H9 (cell line): ENCODE results near the gene CREB5. TPM values are rescaled to one million over a fixed set of nuclear protein-coding genes. Genes with fewer than 3 reads are reported as not detected.

ENCODE experiments used
- DNase-seq: peaks from one replicate; pipeline ENCODE4 v3.0.0-alpha.2; 2017
- H2AFZ ChIP-seq: one replicate; pipeline ENCODE4 v1.6.1; 2013; ENCODE audit warnings: mild to moderate bottlenecking, low read length, control low read depth, moderate library complexity
- H2AK5ac ChIP-seq: 2 replicates; pipeline ENCODE4 v1.6.1; 2013; ENCODE audit warnings: low read length, control low read depth, mixed read lengths; ENCODE audit not compliant: insufficient read length
- H2BK120ac ChIP-seq: one replicate; pipeline ENCODE4 v1.6.1; 2013; ENCODE audit warnings: low read depth, mild to moderate bottlenecking, low read length, control low read depth, inconsistent platforms; ENCODE audit not compliant: poor library complexity, severe bottlenecking
- H2BK12ac ChIP-seq: 2 replicates; pipeline ENCODE4 v1.6.1; 2013; ENCODE audit warnings: low read length, control low read depth, mixed read lengths, low read depth; ENCODE audit not compliant: insufficient read length
- H2BK15ac ChIP-seq: 2 replicates; pipeline ENCODE4 v1.6.1; 2013; ENCODE audit warnings: low read depth, low read length, control low read depth
- H2BK20ac ChIP-seq: one replicate; pipeline ENCODE4 v1.6.1; 2013; ENCODE audit warnings: low read depth, mild to moderate bottlenecking, low read length, control low read depth, inconsistent platforms; ENCODE audit not compliant: poor library complexity, severe bottlenecking
- H2BK5ac ChIP-seq: 2 replicates; pipeline ENCODE4 v1.6.1; 2013; ENCODE audit warnings: low read length, control low read depth, mixed read lengths; ENCODE audit not compliant: insufficient read length
- H3K14ac ChIP-seq: 2 replicates; pipeline ENCODE4 v1.6.1; 2013; ENCODE audit warnings: low read length, control low read depth; ENCODE audit not compliant: insufficient read depth
- H3K18ac ChIP-seq: 2 replicates; pipeline ENCODE4 v1.6.1; 2013; ENCODE audit warnings: low read depth, mild to moderate bottlenecking, mixed read lengths, low read length, control low read depth; ENCODE audit not compliant: insufficient read length
- H3K23ac ChIP-seq: 2 replicates; pipeline ENCODE4 v1.6.1; 2013; ENCODE audit warnings: low read length, control low read depth, mixed read lengths, low read depth; ENCODE audit not compliant: insufficient read length
- H3K23me2 ChIP-seq: 2 replicates; pipeline ENCODE4 v1.6.1; 2013; ENCODE audit warnings: low read depth, mild to moderate bottlenecking, mixed read lengths, low read length, control low read depth; ENCODE audit not compliant: insufficient read length, poor library complexity, severe bottlenecking
- H3K27ac ChIP-seq: 2 replicates; pipeline ENCODE4 v1.5.1; 2013; ENCODE audit warnings: low read length, control low read depth, mixed read lengths, low read depth; ENCODE audit not compliant: insufficient read length
- H3K27me3 ChIP-seq: 2 replicates; pipeline ENCODE4 v1.6.1; 2013; ENCODE audit warnings: low read length, control low read depth, inconsistent platforms; ENCODE audit not compliant: insufficient read depth
- H3K4ac ChIP-seq: 2 replicates; pipeline ENCODE4 v1.6.1; 2013; ENCODE audit warnings: low read depth, mild to moderate bottlenecking, control low read depth, inconsistent platforms, low read length, moderate library complexity
- H3K4me1 ChIP-seq: 2 replicates; pipeline ENCODE4 v1.6.1; 2013; ENCODE audit warnings: low read length, control low read depth, inconsistent platforms; ENCODE audit not compliant: insufficient read depth
- H3K4me2 ChIP-seq: 2 replicates; pipeline ENCODE4 v1.6.1; 2013; ENCODE audit warnings: low read length, control low read depth, mixed read lengths; ENCODE audit not compliant: insufficient read length, insufficient read depth
- H3K56ac ChIP-seq: 2 replicates; pipeline ENCODE4 v1.6.1; 2013; ENCODE audit warnings: low read depth, mild to moderate bottlenecking, mixed read lengths, low read length, control low read depth; ENCODE audit not compliant: insufficient read length
- H3K79me1 ChIP-seq: 2 replicates; pipeline ENCODE4 v1.6.1; 2013; ENCODE audit warnings: low read depth, mild to moderate bottlenecking, moderate library complexity, low read length, control low read depth, inconsistent platforms; ENCODE audit not compliant: insufficient read depth, poor library complexity, severe bottlenecking
- H3K79me2 ChIP-seq: 2 replicates; pipeline ENCODE4 v1.6.1; 2013; ENCODE audit warnings: low read length, control low read depth, inconsistent platforms; ENCODE audit not compliant: insufficient read depth
- H3K9ac ChIP-seq: 2 replicates; pipeline ENCODE4 v1.6.1; 2013; ENCODE audit warnings: low read length, control low read depth, mixed read lengths; ENCODE audit not compliant: insufficient read length; ENCODE audit errors: extremely low read depth
- H3K9me3 ChIP-seq: one replicate; pipeline ENCODE4 v1.6.1; 2013; ENCODE audit warnings: low read depth, low read length, inconsistent platforms; ENCODE audit not compliant: control insufficient read depth
- H3T11ph ChIP-seq: one replicate; pipeline ENCODE4 v1.6.1; 2013; ENCODE audit warnings: mild to moderate bottlenecking, low read length, control low read depth, inconsistent platforms
- H4K20me1 ChIP-seq: one replicate; pipeline ENCODE4 v1.6.1; 2013; ENCODE audit not compliant: control insufficient read depth, insufficient read length, insufficient read depth
- H4K5ac ChIP-seq: 2 replicates; pipeline ENCODE4 v1.6.1; 2013; ENCODE audit warnings: low read depth, mild to moderate bottlenecking, mixed read lengths, low read length, control low read depth; ENCODE audit not compliant: insufficient read length
- H4K8ac ChIP-seq: replicated peaks from 2 replicates; pipeline ENCODE4 v1.6.1; 2013; ENCODE audit warnings: low read length, control low read depth, mixed read lengths, low read depth; ENCODE audit not compliant: insufficient read length
- H4K91ac ChIP-seq: 2 replicates; pipeline ENCODE4 v1.6.1; 2013; ENCODE audit warnings: low read depth, mild to moderate bottlenecking, moderate library complexity, mixed read lengths, low read length, control low read depth; ENCODE audit not compliant: insufficient read length
- H3K27ac Mint-ChIP-seq, 3 experiments: 2 replicates in 2 of 3; 3 replicates in 1 of 3; pipeline ENCODE4 v1.8.0; 2020 to 2021; ENCODE audit warnings: mixed read lengths in 3 of 3, mild to moderate bottlenecking in 1 of 3, moderate library complexity in 1 of 3
- H3K27me3 Mint-ChIP-seq: 2 replicates; pipeline ENCODE4 v1.8.0; 2021; ENCODE audit warnings: low read depth, mild to moderate bottlenecking, moderate library complexity, mixed read lengths
- H3K36me3 Mint-ChIP-seq, 3 experiments: 2 replicates in 2 of 3; 3 replicates in 1 of 3; pipeline ENCODE4 v1.8.0; 2020 to 2021; ENCODE audit warnings: low read depth in 3 of 3, mixed read lengths in 3 of 3; ENCODE audit not compliant: insufficient read depth in 1 of 3
- H3K4me1 Mint-ChIP-seq, 2 experiments: 2 replicates each; pipeline ENCODE4 v1.8.0; 2020; ENCODE audit warnings: mixed read lengths in 2 of 2
- H3K4me3 Mint-ChIP-seq, 2 experiments: 2 replicates in 1 of 2; 3 replicates in 1 of 2; pipeline ENCODE4 v1.8.0; 2020 to 2021; ENCODE audit warnings: mild to moderate bottlenecking in 2 of 2, mixed read lengths in 2 of 2, moderate library complexity in 1 of 2
- H3K9me3 Mint-ChIP-seq, 2 experiments: 2 replicates in 1 of 2; 3 replicates in 1 of 2; pipeline ENCODE4 v1.8.0; 2020; ENCODE audit warnings: mild to moderate bottlenecking in 2 of 2, mixed read lengths in 2 of 2, moderate library complexity in 1 of 2
- WGBS: extraction: QIAGEN DNeasy Blood & Tissue Kit; methylation state at CpG from one replicate; pipeline ENCODE4 v1.1.7; 2013; ENCODE audit warnings: missing lambda C conversion rate, low lambda C conversion rate, mixed read lengths; ENCODE audit not compliant: insufficient read length; ENCODE audit errors: extremely low coverage; 5-methylcytosine and 5-hydroxymethylcytosine counted together
- total RNA-seq: library from RNA; stranded (reverse); gene quantifications from 2 replicates; pipeline ENCODE4 v1.2.1, GENCODE V29; 2021
- TF ChIP-seq, protein P1 (sequence below): fragments of 200-600 bp; sonication (generic); conservative IDR thresholded peaks from 3 replicates; pipeline ENCODE4 v1.8.0; 2021; ENCODE audit warnings: antibody characterized with exemption, mild to moderate bottlenecking

Gene CREB5
- total RNA-seq, 1 experiment from 2014 or later, result 4.0 TPM

GRCh38 chr7:28530803-28531175, 118.5 kb downstream of the CREB5 start:
- no peak overlapping the region for H3K9ac ChIP-seq
- H3K56ac ChIP-seq, result no peak overlapping the region
- no peak overlapping the region for H2AK5ac ChIP-seq
- H3K4ac ChIP-seq, result no peak overlapping the region
- H3K4me2 ChIP-seq, result no peak overlapping the region
- no peak overlapping the region for H2BK15ac ChIP-seq
- no peak overlapping the region for H4K5ac ChIP-seq
- peak overlapping the region; percentile 60 for H2AFZ ChIP-seq
- H3K23ac ChIP-seq, result no peak overlapping the region
- H3K9me3 Mint-ChIP-seq, result peaks cover 9 to 10% of the 10 kb centered on the region in 2 experiments; a peak in 4 of 5 replicates
- no peak overlapping the region for H2BK12ac ChIP-seq
- TF ChIP-seq, protein P1, sequence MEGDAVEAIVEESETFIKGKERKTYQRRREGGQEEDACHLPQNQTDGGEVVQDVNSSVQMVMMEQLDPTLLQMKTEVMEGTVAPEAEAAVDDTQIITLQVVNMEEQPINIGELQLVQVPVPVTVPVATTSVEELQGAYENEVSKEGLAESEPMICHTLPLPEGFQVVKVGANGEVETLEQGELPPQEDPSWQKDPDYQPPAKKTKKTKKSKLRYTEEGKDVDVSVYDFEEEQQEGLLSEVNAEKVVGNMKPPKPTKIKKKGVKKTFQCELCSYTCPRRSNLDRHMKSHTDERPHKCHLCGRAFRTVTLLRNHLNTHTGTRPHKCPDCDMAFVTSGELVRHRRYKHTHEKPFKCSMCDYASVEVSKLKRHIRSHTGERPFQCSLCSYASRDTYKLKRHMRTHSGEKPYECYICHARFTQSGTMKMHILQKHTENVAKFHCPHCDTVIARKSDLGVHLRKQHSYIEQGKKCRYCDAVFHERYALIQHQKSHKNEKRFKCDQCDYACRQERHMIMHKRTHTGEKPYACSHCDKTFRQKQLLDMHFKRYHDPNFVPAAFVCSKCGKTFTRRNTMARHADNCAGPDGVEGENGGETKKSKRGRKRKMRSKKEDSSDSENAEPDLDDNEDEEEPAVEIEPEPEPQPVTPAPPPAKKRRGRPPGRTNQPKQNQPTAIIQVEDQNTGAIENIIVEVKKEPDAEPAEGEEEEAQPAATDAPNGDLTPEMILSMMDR, result no peak
- H4K91ac ChIP-seq, result no peak overlapping the region
- no peak overlapping the region for H3K14ac ChIP-seq
- no peaks in the 10 kb centered on the region for H3K9me3 ChIP-seq
- DNase-seq, result no peak
- no peak overlapping the region; a peak in 1 of 7 replicates for H3K27ac Mint-ChIP-seq
- no peak overlapping the region for H3T11ph ChIP-seq
- no peaks in the 10 kb centered on the region for H3K23me2 ChIP-seq
- H3K27me3 ChIP-seq, result no peaks in the 10 kb centered on the region
- H3K18ac ChIP-seq, result no peak overlapping the region
- H3K36me3 Mint-ChIP-seq, result peaks cover 4 to 12% (median 4%) of the 10 kb centered on the region in 3 experiments; a peak in 4 of 7 replicates
- peaks cover 17 to 19% of the 10 kb centered on the region in 2 experiments for H3K4me1 Mint-ChIP-seq
- H3K27ac ChIP-seq, result no peak overlapping the region
- H3K79me1 ChIP-seq, result no peaks in the 10 kb centered on the region
- H2BK120ac ChIP-seq, result no peak overlapping the region
- H3K27me3 Mint-ChIP-seq, result peaks cover 1% of the 10 kb centered on the region
- peaks cover 10% of the 10 kb centered on the region; the same call in 1 of the 2 replicates for H3K4me1 ChIP-seq
- no peak overlapping the region for H3K4me3 Mint-ChIP-seq
- H4K20me1 ChIP-seq, result no peaks in the 10 kb centered on the region
- no peak overlapping the region for H2BK5ac ChIP-seq
- no peaks in the 10 kb centered on the region for H3K79me2 ChIP-seq
- H4K8ac ChIP-seq, result no peak overlapping the region
- no peak overlapping the region for H2BK20ac ChIP-seq
- WGBS, result no CpG with 5 or more reads among the region's 4 CpGs
